ENCODE data around the gene OR5K1. TPM values are rescaled to one million over a fixed set of nuclear protein-coding genes. Genes with fewer than 3 reads are reported as not detected.

OR5K1 gene
- not detected for total RNA-seq

GRCh38 chr3:98462901-98463300, at the start of gene OR5K1:
Gene OR5K1, plus strand, starts transcription at chr3:98463201. Its CDS starts 6,376 bp downstream, at chr3:98469577.
- no peak for DNase-seq (ENCODE audit: low spot score in 2 of 2)
- 42 to 48% methylated on average over 1 of the region's 1 CpG for WGBS, 2 donors
- H3K4me3 ChIP-seq (ENCODE audit: low read depth, poor library complexity, severe bottlenecking): no peak within 1 kb of the TSS
- intact Hi-C loops (cut with DNase I; ENCODE audit: low total_unique reads): no loop called here
- TF ChIP-seq CTCF (IDR thresholded peaks at IDR 0.05): no peak
- no peak for TF ChIP-seq POLR2A (IDR thresholded peaks at IDR 0.05)

- intact Hi-C loops (cut with DNase I; ENCODE audit: low total_unique reads): no loop called here
- no peak overlapping the region for H3K4me3 ChIP-seq (ENCODE audit: low read depth, poor library complexity, severe bottlenecking)
- no peak for TF ChIP-seq POLR2A (IDR thresholded peaks at IDR 0.05)
- no peak for TF ChIP-seq CTCF (IDR thresholded peaks at IDR 0.05)
- DNase-seq (ENCODE audit: low spot score in 2 of 2): no peak
Observed at GRCh38 chr3:98432575-98432974, 30.4 kb upstream of the OR5K1 start.

GRCh38 chr3:98433764-98434163, 29.2 kb upstream of the OR5K1 start:
- no peak for DNase-seq (ENCODE audit: low spot score in 2 of 2)
- TF ChIP-seq POLR2A (IDR thresholded peaks at IDR 0.05) (no peak), CTCF (IDR thresholded peaks at IDR 0.05) (no peak)
- 31 to 33% methylated on average over 2 of the region's 2 CpGs for WGBS, 2 donors
- no peak overlapping the region for H3K4me3 ChIP-seq (ENCODE audit: low read depth, poor library complexity, severe bottlenecking)
- intact Hi-C loops (cut with DNase I; ENCODE audit: low total_unique reads): no loop called here

- intact Hi-C loops (cut with DNase I; ENCODE audit: low total_unique reads): no loop called here
- TF ChIP-seq POLR2A (IDR thresholded peaks at IDR 0.05) (no peak), CTCF (IDR thresholded peaks at IDR 0.05) (no peak)
- no peak overlapping the region for H3K4me3 ChIP-seq (ENCODE audit: low read depth, poor library complexity, severe bottlenecking)
- DNase-seq (ENCODE audit: low spot score in 2 of 2): no peak
- WGBS, 2 donors: 69 to 77% methylated on average over 4 of the region's 4 CpGs
Observed at GRCh38 chr3:98434412-98434811, 28.6 kb upstream of the OR5K1 start.

GRCh38 chr3:98440283-98440682, 22.7 kb upstream of the OR5K1 start:
- intact Hi-C loops (cut with DNase I; ENCODE audit: low total_unique reads): no loop called here

More at GRCh38 chr3:98440283-98440682, 22.7 kb upstream of the OR5K1 start:
- TF ChIP-seq CTCF (IDR thresholded peaks at IDR 0.05) (no peak), POLR2A (IDR thresholded peaks at IDR 0.05) (no peak)
- no peak overlapping the region for H3K4me3 ChIP-seq (ENCODE audit: low read depth, poor library complexity, severe bottlenecking)
- no peak for DNase-seq (ENCODE audit: low spot score in 2 of 2)
